ENCODE data around the gene TBKBP1.

The TBKBP1 gene

GRCh38 chr17:47712330-47713023 is 18.5 kb downstream of the TBKBP1 start:
- in situ Hi-C loops (cut with HindIII; ENCODE audit: low sequenced_read_pairs) = no loop called here

- in situ Hi-C loops (cut with HindIII; ENCODE audit: low sequenced_read_pairs) = no loop called here
Observed at GRCh38 chr17:47713980-47714700, 20.2 kb downstream of the TBKBP1 start.

GRCh38 chr17:47714773-47715396 is 20.9 kb downstream of the TBKBP1 start:
- in situ Hi-C loops (cut with HindIII; ENCODE audit: low sequenced_read_pairs) = loop anchor here (5.0 kb wide), 1 partner anchor 43 kb away; no protein-coding TSS in a partner anchor

- in situ Hi-C loops (cut with HindIII; ENCODE audit: low sequenced_read_pairs) = loop anchor here (5.0 kb wide), 1 partner anchor 43 kb away; no protein-coding TSS in a partner anchor
Observed at GRCh38 chr17:47715669-47716325, 21.8 kb downstream of the TBKBP1 start.

GRCh38 chr17:47716375-47716774 is 22.4 kb downstream of the TBKBP1 start:
- in situ Hi-C loops (cut with HindIII; ENCODE audit: low sequenced_read_pairs) = loop anchor here (5.0 kb wide), 1 partner anchor 44 kb away; no protein-coding TSS in a partner anchor

- in situ Hi-C loops (cut with HindIII; ENCODE audit: low sequenced_read_pairs) = loop anchor here (5.0 kb wide), 1 partner anchor 45 kb away; no protein-coding TSS in a partner anchor
Observed at GRCh38 chr17:47717261-47717697, 23.3 kb downstream of the TBKBP1 start.

GRCh38 chr17:47717979-47718621 is 24.1 kb downstream of the TBKBP1 start:
- in situ Hi-C loops (cut with HindIII; ENCODE audit: low sequenced_read_pairs) = loop anchor here (5.0 kb wide), 1 partner anchor 46 kb away; no protein-coding TSS in a partner anchor

- in situ Hi-C loops (cut with HindIII; ENCODE audit: low sequenced_read_pairs) = loop anchor here (5.0 kb wide), 1 partner anchor 47 kb away; no protein-coding TSS in a partner anchor
Observed at GRCh38 chr17:47718634-47719405, 24.9 kb downstream of the TBKBP1 start.

GRCh38 chr17:47719411-47720152 is 25.6 kb downstream of the TBKBP1 start:
- in situ Hi-C loops (cut with HindIII; ENCODE audit: low sequenced_read_pairs) = loop anchor here (5.0 kb wide), 1 partner anchor 47 kb away; no protein-coding TSS in a partner anchor

GRCh38 chr17:47720196-47720595 is 26.2 kb downstream of the TBKBP1 start:
- in situ Hi-C loops (cut with HindIII; ENCODE audit: low sequenced_read_pairs) = no loop called here

- in situ Hi-C loops (cut with HindIII; ENCODE audit: low sequenced_read_pairs) = no loop called here
Observed at GRCh38 chr17:47720754-47721533, 27.0 kb downstream of the TBKBP1 start.

- in situ Hi-C loops (cut with HindIII; ENCODE audit: low sequenced_read_pairs) = no loop called here
Observed at GRCh38 chr17:47721725-47722124, 27.8 kb downstream of the TBKBP1 start.

GRCh38 chr17:47724705-47725104 is 30.7 kb downstream of the TBKBP1 start:
- in situ Hi-C loops (cut with HindIII; ENCODE audit: low sequenced_read_pairs) = no loop called here

GRCh38 chr17:47725446-47726111 is 31.6 kb downstream of the TBKBP1 start:
- in situ Hi-C loops (cut with HindIII; ENCODE audit: low sequenced_read_pairs) = no loop called here

GRCh38 chr17:47726796-47727703 is 33.1 kb downstream of the TBKBP1 start:
- in situ Hi-C loops (cut with HindIII; ENCODE audit: low sequenced_read_pairs) = no loop called here

GRCh38 chr17:47727704-47728036 is 33.7 kb downstream of the TBKBP1 start:
- in situ Hi-C loops (cut with HindIII; ENCODE audit: low sequenced_read_pairs) = no loop called here

Measured in endothelial cell of hepatic sinusoid (primary cell).